SK-N-SH treated with all-trans-retinoic acid at 6 μM for 48 hours (cell line): ENCODE measurements around the gene C1QL3.

Source experiments
- ARNTL ChIP-seq: fragments of 450-650 bp; formaldehyde crosslinking; IDR thresholded peaks from 2 replicates; pipeline ENCODE4 v1.5.0; 2020; ENCODE audit warnings: low read depth, mild to moderate bottlenecking, moderate library complexity, borderline replicate concordance
- BACH2 ChIP-seq: fragments of 250-450 bp; sonication (Bioruptor Pico); IDR thresholded peaks from 2 replicates; pipeline ENCODE4 v1.9.0; 2021; ENCODE audit warnings: mild to moderate bottlenecking, borderline replicate concordance
- GLIS3 ChIP-seq: fragments of 250-450 bp; sonication (Bioruptor Pico); IDR thresholded peaks from 2 replicates; pipeline ENCODE4 v1.5.0; 2020; ENCODE audit warnings: mild to moderate bottlenecking, moderate library complexity
- PPARA ChIP-seq: fragments of 250-450 bp; sonication (Bioruptor Pico); IDR thresholded peaks from 2 replicates; pipeline ENCODE4 v1.5.0; 2020; ENCODE audit warnings: mild to moderate bottlenecking, borderline replicate concordance
- ZNF8 ChIP-seq: fragments of 450-650 bp; formaldehyde crosslinking; IDR thresholded peaks from 2 replicates; pipeline ENCODE4 v1.5.0; 2020; ENCODE audit warnings: mild to moderate bottlenecking, moderate library complexity
- TF ChIP-seq, protein P1 (sequence below): fragments of 250-450 bp; sonication (Bioruptor Pico); IDR thresholded peaks from 2 replicates; pipeline ENCODE4 v1.8.0; 2020; ENCODE audit warnings: mild to moderate bottlenecking, moderate library complexity, borderline replicate concordance
- TF ChIP-seq, protein P2 (sequence below): fragments of 250-450 bp; sonication (Bioruptor Pico); IDR thresholded peaks from 2 replicates; pipeline ENCODE4 v1.5.1; 2020; ENCODE audit warnings: low read depth, mild to moderate bottlenecking, moderate library complexity

DNA sequence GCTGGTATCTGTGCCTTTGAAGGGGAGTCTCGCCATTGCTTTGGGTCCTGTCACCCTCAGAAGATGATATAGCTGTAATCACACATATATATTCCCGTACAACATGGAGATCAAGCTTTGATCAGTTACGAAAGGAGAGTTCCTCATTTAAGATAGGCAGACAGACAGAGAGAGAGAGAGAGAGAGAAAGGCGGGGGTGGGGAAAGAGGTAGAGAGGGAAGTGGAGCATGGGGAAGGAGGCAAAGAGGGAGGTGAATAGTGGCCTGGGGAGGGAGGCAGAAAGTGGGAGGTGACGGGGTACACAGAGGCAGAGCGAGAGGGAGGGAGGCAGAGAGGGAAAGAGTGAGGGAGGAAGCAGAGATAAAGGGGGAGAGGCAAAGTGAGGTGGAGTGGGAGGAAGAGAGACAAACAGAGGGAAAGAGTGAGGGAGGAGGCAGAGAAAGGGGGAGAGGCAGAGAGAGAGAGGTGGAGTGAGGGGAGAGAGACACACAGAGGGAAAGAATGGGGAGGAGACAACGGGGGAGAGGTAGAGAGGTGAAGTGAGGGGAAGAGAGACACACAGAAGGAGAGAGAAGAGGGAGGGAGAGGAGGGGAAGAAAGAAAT lies 44.6 kb upstream of the C1QL3 start:
- TF ChIP-seq, protein P1, sequence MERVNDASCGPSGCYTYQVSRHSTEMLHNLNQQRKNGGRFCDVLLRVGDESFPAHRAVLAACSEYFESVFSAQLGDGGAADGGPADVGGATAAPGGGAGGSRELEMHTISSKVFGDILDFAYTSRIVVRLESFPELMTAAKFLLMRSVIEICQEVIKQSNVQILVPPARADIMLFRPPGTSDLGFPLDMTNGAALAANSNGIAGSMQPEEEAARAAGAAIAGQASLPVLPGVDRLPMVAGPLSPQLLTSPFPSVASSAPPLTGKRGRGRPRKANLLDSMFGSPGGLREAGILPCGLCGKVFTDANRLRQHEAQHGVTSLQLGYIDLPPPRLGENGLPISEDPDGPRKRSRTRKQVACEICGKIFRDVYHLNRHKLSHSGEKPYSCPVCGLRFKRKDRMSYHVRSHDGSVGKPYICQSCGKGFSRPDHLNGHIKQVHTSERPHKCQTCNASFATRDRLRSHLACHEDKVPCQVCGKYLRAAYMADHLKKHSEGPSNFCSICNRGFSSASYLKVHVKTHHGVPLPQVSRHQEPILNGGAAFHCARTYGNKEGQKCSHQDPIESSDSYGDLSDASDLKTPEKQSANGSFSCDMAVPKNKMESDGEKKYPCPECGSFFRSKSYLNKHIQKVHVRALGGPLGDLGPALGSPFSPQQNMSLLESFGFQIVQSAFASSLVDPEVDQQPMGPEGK (CRISPR knock-in tag): no peak
- TF ChIP-seq GLIS3 (CRISPR knock-in tag) (no peak), BACH2 (CRISPR knock-in tag) (no peak), PPARA (CRISPR knock-in tag) (no peak), ARNTL (CRISPR knock-in tag) (no peak), ZNF8 (CRISPR knock-in tag) (no peak)
- TF ChIP-seq, protein P2, sequence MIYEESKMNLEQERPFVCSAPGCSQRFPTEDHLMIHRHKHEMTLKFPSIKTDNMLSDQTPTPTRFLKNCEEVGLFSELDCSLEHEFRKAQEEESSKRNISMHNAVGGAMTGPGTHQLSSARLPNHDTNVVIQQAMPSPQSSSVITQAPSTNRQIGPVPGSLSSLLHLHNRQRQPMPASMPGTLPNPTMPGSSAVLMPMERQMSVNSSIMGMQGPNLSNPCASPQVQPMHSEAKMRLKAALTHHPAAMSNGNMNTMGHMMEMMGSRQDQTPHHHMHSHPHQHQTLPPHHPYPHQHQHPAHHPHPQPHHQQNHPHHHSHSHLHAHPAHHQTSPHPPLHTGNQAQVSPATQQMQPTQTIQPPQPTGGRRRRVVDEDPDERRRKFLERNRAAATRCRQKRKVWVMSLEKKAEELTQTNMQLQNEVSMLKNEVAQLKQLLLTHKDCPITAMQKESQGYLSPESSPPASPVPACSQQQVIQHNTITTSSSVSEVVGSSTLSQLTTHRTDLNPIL (CRISPR knock-in tag): no peak
